Activated T-helper 9 cell treated with anti-CD3 and anti-CD28 coated beads, Interleukin-2, amount 50 U/mL, for 16 hours (primary cell): ENCODE results near the gene OSTC.
"Not testable (repeated sequence)": the region's sequence is repeated elsewhere in the genome, so short reads cannot be mapped to it uniquely, and the experiment has no call there.

ENCODE experiments used
- DNase-seq: peaks from one replicate; pipeline ENCODE4 v3.0.0-alpha.2; 2020; ENCODE audit warnings: low read depth

The OSTC gene

GRCh38 chr4:108646706-108647105 lies 3.7 kb upstream of the OSTC start:
- DNase-seq: no peak

GRCh38 chr4:108649863-108650211 lies 562 bp upstream of the OSTC start:
- DNase-seq: no peak

GRCh38 chr4:108651014-108651791 lies 804 bp downstream of the OSTC start:
- no peak for DNase-seq

GRCh38 chr4:108662629-108663028 lies 12.2 kb downstream of the OSTC start:
- no peak for DNase-seq

- DNase-seq: no peak
Measured at GRCh38 chr4:108674356-108674977, 24.1 kb downstream of the OSTC start.

- no peak for DNase-seq
Measured at GRCh38 chr4:108681321-108681809, 31.0 kb downstream of the OSTC start.

- DNase-seq: no peak
Measured at GRCh38 chr4:108683479-108683878, 33.1 kb downstream of the OSTC start.

GRCh38 chr4:108685036-108685686 lies 34.8 kb downstream of the OSTC start:
- no peak for DNase-seq

- DNase-seq: no peak
Measured at GRCh38 chr4:108690738-108691137, 40.3 kb downstream of the OSTC start.

- no peak for DNase-seq
Measured at GRCh38 chr4:108693211-108693610, 42.8 kb downstream of the OSTC start.

GRCh38 chr4:108693819-108694218 lies 43.4 kb downstream of the OSTC start:
- DNase-seq: no peak

GRCh38 chr4:108694423-108694822 lies 44.0 kb downstream of the OSTC start:
- DNase-seq: no peak

- DNase-seq: no peak
Measured at GRCh38 chr4:108695062-108695461, 44.7 kb downstream of the OSTC start.

- DNase-seq: no peak
Measured at GRCh38 chr4:108696160-108696559, 45.8 kb downstream of the OSTC start.

GRCh38 chr4:108700081-108700757 lies 49.8 kb downstream of the OSTC start:
- no peak for DNase-seq

- no peak for DNase-seq
Measured at GRCh38 chr4:108702960-108703359, 52.6 kb downstream of the OSTC start.

- DNase-seq: no peak
Measured at GRCh38 chr4:108703370-108703769, 53.0 kb downstream of the OSTC start.

- no peak for DNase-seq
Measured at GRCh38 chr4:108703966-108704365, 53.6 kb downstream of the OSTC start.

- no peak for DNase-seq
Measured at GRCh38 chr4:108706289-108706688, 55.9 kb downstream of the OSTC start.

GRCh38 chr4:108709234-108709633 lies 58.8 kb downstream of the OSTC start:
- DNase-seq: no peak

- no peak for DNase-seq
Measured at GRCh38 chr4:108709722-108710121, 59.3 kb downstream of the OSTC start.

GRCh38 chr4:108710578-108710977 lies 60.2 kb downstream of the OSTC start:
- DNase-seq: not testable (repeated sequence)

- DNase-seq: no peak
Measured at GRCh38 chr4:108714880-108715279, 64.5 kb downstream of the OSTC start.
